Renal cortex interstitium (tissue), 11 donors: ENCODE data around the gene YJU2. TPM values are rescaled to one million over a fixed set of nuclear protein-coding genes. Genes with fewer than 3 reads are reported as not detected.

Experiments
- DNase-seq, 11 donors: peaks; one replicate each; pipeline ENCODE4 v3.0.0-alpha.2; 2013; ENCODE audit warnings: low read depth in 9 of 11, low spot score in 4 of 11; ENCODE audit errors: extremely low read depth in 1 of 11
- polyA plus RNA-seq, 3 donors: library from polyadenylated mRNA; unstranded; fragments of 120-200 nt; gene quantifications; one replicate each; pipeline ENCODE4 v1.2.1, GENCODE V29; 2013; ENCODE audit not compliant: insufficient read length in 3 of 3

The YJU2 gene
- polyA plus RNA-seq, 3 donors: 19.5 to 26.6 (median 21.4) TPM

DNA sequence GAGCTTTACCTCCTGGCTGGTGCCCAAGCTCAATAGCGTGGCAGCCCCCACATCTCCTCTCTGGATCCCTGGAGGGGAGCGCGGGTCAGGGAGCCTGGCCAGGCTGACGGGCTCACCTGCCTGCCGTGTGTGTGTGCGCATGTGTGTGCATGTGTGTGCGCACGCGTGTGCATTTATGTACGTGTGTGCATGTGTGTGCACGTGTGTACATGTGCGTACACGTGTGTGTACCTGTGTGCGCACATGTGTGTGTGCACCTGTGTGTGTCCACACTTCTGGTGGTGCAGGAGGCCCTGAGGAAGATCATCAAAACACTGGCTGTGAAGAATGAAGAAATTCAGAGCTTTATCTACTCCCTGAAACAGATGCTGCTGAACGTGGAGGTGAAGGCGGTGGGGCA lies 58.8 kb downstream of the YJU2 start:
- DNase-seq: no peak

DNA sequence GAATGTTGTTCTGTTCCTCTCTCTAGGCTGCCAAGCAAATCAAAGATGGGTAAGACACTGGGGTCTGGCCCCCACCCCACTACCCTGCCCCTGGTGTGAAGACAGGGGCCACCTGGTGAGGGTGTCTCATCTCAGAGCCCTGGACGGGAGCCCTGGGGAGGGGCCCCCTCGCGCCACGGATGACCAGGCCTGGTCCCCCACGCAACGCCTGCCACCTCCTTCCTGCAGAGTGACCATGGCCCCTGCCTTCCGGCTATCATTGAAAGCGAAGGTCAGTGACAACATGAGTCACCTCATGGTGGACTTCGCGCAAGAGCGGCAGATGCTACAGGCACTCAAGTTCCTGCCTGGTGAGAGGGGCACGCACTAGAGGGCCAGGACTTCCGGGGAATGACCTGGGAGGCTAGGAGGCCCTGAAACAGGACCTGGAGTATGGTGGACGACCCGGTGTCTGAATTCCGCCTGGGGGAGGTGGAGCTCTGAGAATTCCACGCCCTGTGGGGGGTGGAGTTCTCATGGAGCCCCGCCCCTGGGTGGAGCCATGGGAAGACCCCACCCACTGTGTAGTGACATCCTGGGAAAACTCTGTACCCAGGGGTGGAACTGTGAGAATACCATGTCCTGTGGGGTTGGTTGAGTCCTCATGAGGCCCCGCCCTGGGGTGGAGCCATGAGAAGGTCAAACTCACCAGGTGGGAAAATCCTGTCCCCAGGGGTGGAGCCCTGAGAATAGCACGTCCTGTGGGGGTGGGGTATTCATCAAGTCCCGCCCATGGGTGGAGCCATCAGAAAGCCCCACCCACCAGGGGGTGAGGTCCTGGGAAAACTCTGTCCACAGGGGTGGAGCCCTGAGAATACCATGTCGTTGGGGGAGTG lies 63.6 kb downstream of the YJU2 start:
- DNase-seq: no peak

DNA sequence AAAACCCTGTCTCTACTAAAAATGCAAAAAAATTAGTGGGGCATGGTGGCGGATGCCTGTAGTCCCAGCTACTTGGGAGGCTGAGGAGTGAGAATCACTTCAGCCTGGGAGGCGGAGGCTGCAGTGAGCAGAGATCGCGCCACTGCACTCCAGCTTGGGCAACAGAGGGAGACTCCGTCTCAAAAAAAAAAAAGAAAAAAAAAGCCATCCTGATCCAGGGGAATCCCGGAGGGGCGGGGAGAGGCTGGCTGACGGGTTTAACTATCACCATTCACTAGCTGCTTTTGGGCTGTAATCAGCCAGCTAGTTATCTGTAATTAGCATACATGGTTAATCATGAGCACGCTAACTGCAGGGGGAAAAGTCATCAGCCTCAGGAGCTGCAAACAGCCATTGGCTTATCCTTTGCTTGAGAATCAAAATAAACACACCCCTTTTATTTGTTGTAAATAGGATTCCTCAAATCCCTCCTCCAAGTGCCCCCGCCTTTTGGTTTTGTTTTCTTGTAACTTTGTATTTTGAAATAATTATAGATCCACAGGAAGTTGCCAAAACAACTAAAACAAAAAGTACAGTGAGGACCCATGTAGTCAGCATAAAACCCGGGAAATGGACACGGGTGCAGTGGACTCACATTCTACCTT lies 67.1 kb downstream of the YJU2 start:
- no peak for DNase-seq

DNA sequence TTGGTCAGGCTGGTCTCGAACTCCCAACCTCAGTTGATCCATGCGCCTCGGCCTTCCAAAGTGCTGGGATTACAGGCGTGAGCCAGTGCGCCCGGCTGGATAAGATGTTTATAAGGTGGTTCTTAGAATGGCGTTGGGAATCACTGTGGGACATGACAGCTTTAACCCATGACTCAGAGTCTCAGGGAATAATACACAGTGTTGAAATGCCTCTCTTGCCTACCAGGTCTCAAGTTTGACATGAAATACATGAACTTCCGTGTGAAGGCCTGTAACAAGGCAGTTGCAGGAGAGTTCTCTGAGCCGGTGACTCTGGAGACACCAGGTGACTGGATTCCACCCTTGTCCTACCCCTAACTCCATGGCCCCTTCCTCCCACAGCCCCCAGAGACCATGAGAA lies 70.1 kb downstream of the YJU2 start:
- no peak for DNase-seq

DNA sequence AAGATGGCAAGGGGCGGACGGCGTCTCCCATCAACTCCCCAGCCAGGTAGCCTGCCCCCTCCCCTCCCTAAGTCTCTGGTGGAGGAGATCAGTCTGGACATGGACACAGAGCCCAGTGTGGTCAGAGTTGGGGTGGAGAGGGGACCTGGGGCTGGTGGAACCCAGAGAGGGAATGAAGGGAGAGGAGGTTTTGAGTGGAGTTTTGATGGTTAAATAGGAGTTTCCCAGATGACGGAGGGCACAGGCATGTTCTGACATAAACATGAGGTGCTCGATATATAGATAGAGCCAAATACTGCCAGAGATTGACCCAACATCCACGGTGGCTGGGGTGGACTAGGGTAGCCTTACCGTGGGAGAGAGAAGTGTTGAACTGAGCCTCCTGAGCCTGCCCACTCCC lies 71.6 kb downstream of the YJU2 start:
- DNase-seq: no peak

Other genes with a start within 250 kb of the YJU2 start
- 10 to 100 TPM; 30.7 to 36.6 (median 33.3) TPM for gene PIAS4, start 239.3 kb upstream of the YJU2 start, polyA plus RNA-seq
- 10 to 100 TPM in 2 of 3 donors, 1 to 10 TPM in 1; 7.6 to 13.8 (median 10.5) TPM for gene ZBTB7A, start 180.2 kb upstream of the YJU2 start, polyA plus RNA-seq
- gene MAP2K2, start 123.0 kb upstream of the YJU2 start, polyA plus RNA-seq: 100 to 1,000 TPM in 2 of 3 donors, 10 to 100 TPM in 1; 85.6 to 125 (median 124) TPM
- gene CREB3L3, start 93.4 kb upstream of the YJU2 start, polyA plus RNA-seq: 1 to 10 TPM in 1 of 3 donors, under 1 TPM in 2; 0.56 to 1.2 (median 0.95) TPM
- gene SIRT6, start 64.5 kb upstream of the YJU2 start, polyA plus RNA-seq: 10 to 100 TPM; 17.1 to 28.6 (median 21.7) TPM
- gene ANKRD24, start 64.4 kb upstream of the YJU2 start, polyA plus RNA-seq: 1 to 10 TPM in 2 of 3 donors, under 1 TPM in 1; 0.79 to 2.3 (median 1.1) TPM
- under 1 TPM; 0.36 to 0.82 (median 0.54) TPM for gene EBI3, start 17.6 kb upstream of the YJU2 start, polyA plus RNA-seq
- gene SHD, start 32.2 kb downstream of the YJU2 start, polyA plus RNA-seq: 1 to 10 TPM; 1.5 to 3.5 (median 3.0) TPM
- under 1 TPM; 0.22 to 0.39 (median 0.38) TPM for gene TMIGD2, start 55.3 kb downstream of the YJU2 start, polyA plus RNA-seq
- 1 to 10 TPM; 5.6 to 8.7 (median 6.9) TPM for gene FSD1, start 57.5 kb downstream of the YJU2 start, polyA plus RNA-seq
- gene STAP2, start 91.7 kb downstream of the YJU2 start, polyA plus RNA-seq: 10 to 100 TPM; 23.8 to 37.6 (median 28.7) TPM
- 10 to 100 TPM; 21.3 to 31.4 (median 26.0) TPM for gene MPND, start 96.5 kb downstream of the YJU2 start, polyA plus RNA-seq
- 10 to 100 TPM; 54.5 to 80.5 (median 73.3) TPM for gene SH3GL1, start 153.5 kb downstream of the YJU2 start, polyA plus RNA-seq
- 10 to 100 TPM; 20.5 to 27.9 (median 24.2) TPM for gene CHAF1A, start 155.6 kb downstream of the YJU2 start, polyA plus RNA-seq
- 100 to 1,000 TPM in 1 of 3 donors, 10 to 100 TPM in 2; 84.9 to 107 (median 99.6) TPM for gene UBXN6, start 210.7 kb downstream of the YJU2 start, polyA plus RNA-seq
- gene HDGFL2, start 225.2 kb downstream of the YJU2 start, polyA plus RNA-seq: 10 to 100 TPM; 54.9 to 90.9 (median 85.5) TPM